Kidney epithelial cell (primary cell): ENCODE results near the gene ALX3. TPM values are rescaled to one million over a fixed set of nuclear protein-coding genes. Genes with fewer than 3 reads are reported as not detected.

ENCODE experiments used
- DNase-seq: peaks from one replicate; pipeline ENCODE4 v3.0.0-alpha.2; 2010; ENCODE audit warnings: low read depth
- H3K27me3 ChIP-seq: 2 replicates; pipeline ENCODE4 v1.6.0; 2011; ENCODE audit warnings: low read length; ENCODE audit not compliant: control insufficient read depth, insufficient read depth
- H3K36me3 ChIP-seq: 2 replicates; pipeline ENCODE4 v1.5.1; 2011; ENCODE audit warnings: low read length; ENCODE audit not compliant: control insufficient read depth, insufficient read depth
- H3K4me3 ChIP-seq: 2 replicates; pipeline ENCODE4 v1.5.1; 2011; ENCODE audit warnings: low read depth, mild to moderate bottlenecking, control low read depth, low read length
- CTCF ChIP-seq: IDR thresholded peaks from 2 replicates; pipeline ENCODE4 v1.5.1; 2011; ENCODE audit warnings: mild to moderate bottlenecking, moderate library complexity, low read length, control low read depth, inconsistent platforms; ENCODE audit not compliant: insufficient read depth, poor library complexity, severe bottlenecking
- total RNA-seq: library from RNA; depleted of rRNA; stranded (reverse); fragments of >200 nt; gene quantifications from 2 replicates; pipeline ENCODE4 v1.2.3, GENCODE V29; 2015

ALX3 gene
- total RNA-seq, 1 donor from 2014 or later: not detected

- TF ChIP-seq CTCF: no peak
- no peak overlapping the region for H3K4me3 ChIP-seq
- H3K36me3 ChIP-seq: no peaks in the 10 kb centered on the region
- H3K27me3 ChIP-seq: peaks cover 75% of the 10 kb centered on the region
- no peak for DNase-seq
Measured at GRCh38 chr1:110070282-110070669, 196 bp downstream of the ALX3 start.

GRCh38 chr1:110069404-110070281, 829 bp downstream of the ALX3 start:
- TF ChIP-seq CTCF: no peak
- peaks cover 79% of the 10 kb centered on the region for H3K27me3 ChIP-seq

GRCh38 chr1:110068646-110069403, 1.6 kb downstream of the ALX3 start:
- Histone ChIP-seq H3K4me3 (no peak overlapping the region), H3K27me3 (peaks cover 80% of the 10 kb centered on the region), H3K36me3 (no peaks in the 10 kb centered on the region)
- no peak for TF ChIP-seq CTCF
- no peak for DNase-seq

More at GRCh38 chr1:110069404-110070281, 829 bp downstream of the ALX3 start:
- DNase-seq: no peak
- no peaks in the 10 kb centered on the region for H3K36me3 ChIP-seq
- H3K4me3 ChIP-seq: no peak overlapping the region

GRCh38 chr1:110067893-110068645, 2.4 kb downstream of the ALX3 start:
- no peak for TF ChIP-seq CTCF
- Histone ChIP-seq H3K4me3 (no peak overlapping the region), H3K27me3 (peaks cover 75% of the 10 kb centered on the region), H3K36me3 (no peaks in the 10 kb centered on the region)
- no peak for DNase-seq

- H3K4me3 ChIP-seq: no peak overlapping the region
- H3K36me3 ChIP-seq: no peaks in the 10 kb centered on the region
- no peak for DNase-seq
- peaks cover 74% of the 10 kb centered on the region for H3K27me3 ChIP-seq
- TF ChIP-seq CTCF: no peak
Measured at GRCh38 chr1:110067479-110067892, 3.0 kb downstream of the ALX3 start.
